ENCODE results near the gene INPP4A. TPM values are rescaled to one million over a fixed set of nuclear protein-coding genes. Genes with fewer than 3 reads are reported as not detected.

INPP4A gene
- total and polyA plus RNA-seq, 9 of the 15 experiments (the other 6 are each of a cell fraction or from before 2014, with no cell fraction given): 1.8 to 15.7 (median 8.3) TPM

DNA sequence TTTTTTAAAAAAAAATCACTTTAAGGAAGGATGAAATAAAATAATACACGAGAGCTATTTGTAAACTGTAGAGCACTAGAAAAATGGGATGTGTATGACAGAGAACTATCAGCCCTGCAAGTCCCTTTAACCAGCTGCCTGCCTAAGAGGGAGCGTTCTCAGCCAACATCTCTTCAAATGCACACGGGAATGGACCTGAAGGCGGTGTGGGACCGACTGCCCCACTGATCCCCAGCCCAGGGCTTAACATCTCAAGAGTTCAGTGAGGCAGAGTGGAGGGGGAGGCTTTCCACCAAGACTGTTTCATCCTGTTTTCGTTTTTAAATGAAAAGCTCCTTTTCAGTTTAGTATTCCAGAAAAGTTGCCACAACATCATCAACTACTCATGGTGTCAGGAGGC is 2.2 kb downstream of the INPP4A start (continued):
- no peak for TF ChIP-seq SP1 (CRISPR knock-in tag; IDR thresholded peaks at IDR 0.05)
- TF ChIP-seq CBFA2T2 (conservative IDR thresholded peaks at IDR 0.05): no peak
- no peak for TF ChIP-seq ZNF584 (CRISPR knock-in tag; IDR thresholded peaks at IDR 0.05; ENCODE audit: low read depth)
- TF ChIP-seq ZNF561 (CRISPR knock-in tag; conservative IDR thresholded peaks at IDR 0.05): no peak
- TF ChIP-seq KDM5B (IDR thresholded peaks at IDR 0.05; ENCODE audit: insufficient replicate concordance, low read depth, low read length): no peak
- TF ChIP-seq ZNF316 (IDR thresholded peaks at IDR 0.05): no peak
- TF ChIP-seq ZNF347 (CRISPR knock-in tag; IDR thresholded peaks at IDR 0.05; ENCODE audit: low read depth): no peak
- no peak for TF ChIP-seq SETDB1 (IDR thresholded peaks at IDR 0.05; ENCODE audit: low read length)
- TF ChIP-seq HDAC3 (IDR thresholded peaks at IDR 0.05; ENCODE audit: borderline replicate concordance, partially characterized antibody): no peak
- TF ChIP-seq, protein P1, sequence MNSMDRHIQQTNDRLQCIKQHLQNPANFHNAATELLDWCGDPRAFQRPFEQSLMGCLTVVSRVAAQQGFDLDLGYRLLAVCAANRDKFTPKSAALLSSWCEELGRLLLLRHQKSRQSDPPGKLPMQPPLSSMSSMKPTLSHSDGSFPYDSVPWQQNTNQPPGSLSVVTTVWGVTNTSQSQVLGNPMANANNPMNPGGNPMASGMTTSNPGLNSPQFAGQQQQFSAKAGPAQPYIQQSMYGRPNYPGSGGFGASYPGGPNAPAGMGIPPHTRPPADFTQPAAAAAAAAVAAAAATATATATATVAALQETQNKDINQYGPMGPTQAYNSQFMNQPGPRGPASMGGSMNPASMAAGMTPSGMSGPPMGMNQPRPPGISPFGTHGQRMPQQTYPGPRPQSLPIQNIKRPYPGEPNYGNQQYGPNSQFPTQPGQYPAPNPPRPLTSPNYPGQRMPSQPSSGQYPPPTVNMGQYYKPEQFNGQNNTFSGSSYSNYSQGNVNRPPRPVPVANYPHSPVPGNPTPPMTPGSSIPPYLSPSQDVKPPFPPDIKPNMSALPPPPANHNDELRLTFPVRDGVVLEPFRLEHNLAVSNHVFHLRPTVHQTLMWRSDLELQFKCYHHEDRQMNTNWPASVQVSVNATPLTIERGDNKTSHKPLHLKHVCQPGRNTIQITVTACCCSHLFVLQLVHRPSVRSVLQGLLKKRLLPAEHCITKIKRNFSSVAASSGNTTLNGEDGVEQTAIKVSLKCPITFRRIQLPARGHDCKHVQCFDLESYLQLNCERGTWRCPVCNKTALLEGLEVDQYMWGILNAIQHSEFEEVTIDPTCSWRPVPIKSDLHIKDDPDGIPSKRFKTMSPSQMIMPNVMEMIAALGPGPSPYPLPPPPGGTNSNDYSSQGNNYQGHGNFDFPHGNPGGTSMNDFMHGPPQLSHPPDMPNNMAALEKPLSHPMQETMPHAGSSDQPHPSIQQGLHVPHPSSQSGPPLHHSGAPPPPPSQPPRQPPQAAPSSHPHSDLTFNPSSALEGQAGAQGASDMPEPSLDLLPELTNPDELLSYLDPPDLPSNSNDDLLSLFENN (IDR thresholded peaks at IDR 0.05; ENCODE audit: low read depth in 2 of 2, low read length in 2 of 2): no peak
- TF ChIP-seq ZNF232 (CRISPR knock-in tag; IDR thresholded peaks at IDR 0.05): no peak
- no peak for TF ChIP-seq RCOR1 (IDR thresholded peaks at IDR 0.05; ENCODE audit: borderline replicate concordance in 1 of 2, low read depth in 2 of 2, low read length in 2 of 2)
